Measurements from ENCODE around the gene CDX4.
"Not testable (repeated sequence)": the region's sequence is repeated elsewhere in the genome, so short reads cannot be mapped to it uniquely, and the experiment has no call there.

The CDX4 gene, protein sequence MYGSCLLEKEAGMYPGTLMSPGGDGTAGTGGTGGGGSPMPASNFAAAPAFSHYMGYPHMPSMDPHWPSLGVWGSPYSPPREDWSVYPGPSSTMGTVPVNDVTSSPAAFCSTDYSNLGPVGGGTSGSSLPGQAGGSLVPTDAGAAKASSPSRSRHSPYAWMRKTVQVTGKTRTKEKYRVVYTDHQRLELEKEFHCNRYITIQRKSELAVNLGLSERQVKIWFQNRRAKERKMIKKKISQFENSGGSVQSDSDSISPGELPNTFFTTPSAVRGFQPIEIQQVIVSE

DNA sequence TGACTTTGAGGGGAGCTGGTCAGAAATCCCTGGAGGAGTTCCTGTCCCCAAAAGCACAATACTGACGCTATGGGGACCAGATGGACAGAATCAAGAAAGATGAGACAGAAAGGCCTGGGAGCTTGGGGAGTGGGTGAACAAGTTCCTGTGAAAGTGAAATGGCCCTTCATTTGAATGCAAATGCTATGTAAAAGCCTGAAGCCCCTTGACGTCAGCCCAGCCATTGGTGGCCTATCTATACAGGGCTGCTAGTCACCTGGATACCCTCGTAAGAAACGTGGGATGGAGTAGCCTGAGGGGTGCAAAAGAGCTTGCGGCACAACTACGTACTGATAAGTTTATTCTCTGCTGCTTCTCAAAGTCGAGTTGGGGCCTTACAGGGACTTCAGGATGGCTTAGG is at the start of gene CDX4:
TSS of gene CDX4 (plus strand) at position 223 of the 400 bp plus-strand sequence. CDS start 201 bp downstream, outside the sequence.
- no peak for DNase-seq

- no peak for DNase-seq
Observed at GRCh38 chrX:73398185-73398914, 48.5 kb upstream of the CDX4 start.

DNA sequence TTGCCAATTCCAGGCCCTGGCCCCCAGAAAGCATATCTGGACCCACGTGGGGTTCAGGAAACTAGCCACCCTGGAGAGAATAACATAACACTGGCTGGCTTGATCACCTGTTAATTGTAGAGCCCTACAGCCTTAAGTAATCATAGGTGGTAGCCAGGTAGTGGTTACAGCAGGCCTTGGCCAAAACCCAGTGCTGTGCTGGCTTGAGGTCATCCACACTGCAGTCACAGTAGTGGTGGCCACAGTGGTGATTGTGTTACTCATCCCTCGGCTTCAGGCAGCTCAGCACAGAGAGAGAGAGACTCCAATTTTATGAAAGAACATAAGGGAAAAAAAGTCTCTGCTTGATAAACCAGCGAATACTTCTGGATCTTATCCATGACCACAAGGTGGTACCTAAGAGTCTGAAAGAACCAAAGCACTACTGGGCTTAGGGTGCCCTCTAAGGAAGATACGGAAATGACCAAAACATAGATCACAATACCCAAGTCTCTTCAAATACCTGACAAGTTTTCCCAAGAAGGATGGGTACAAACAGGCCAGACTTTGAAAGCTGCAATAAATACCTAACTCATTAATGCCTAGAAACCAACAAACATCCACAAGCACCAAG is 46.6 kb upstream of the CDX4 start:
- DNase-seq: no peak

DNA sequence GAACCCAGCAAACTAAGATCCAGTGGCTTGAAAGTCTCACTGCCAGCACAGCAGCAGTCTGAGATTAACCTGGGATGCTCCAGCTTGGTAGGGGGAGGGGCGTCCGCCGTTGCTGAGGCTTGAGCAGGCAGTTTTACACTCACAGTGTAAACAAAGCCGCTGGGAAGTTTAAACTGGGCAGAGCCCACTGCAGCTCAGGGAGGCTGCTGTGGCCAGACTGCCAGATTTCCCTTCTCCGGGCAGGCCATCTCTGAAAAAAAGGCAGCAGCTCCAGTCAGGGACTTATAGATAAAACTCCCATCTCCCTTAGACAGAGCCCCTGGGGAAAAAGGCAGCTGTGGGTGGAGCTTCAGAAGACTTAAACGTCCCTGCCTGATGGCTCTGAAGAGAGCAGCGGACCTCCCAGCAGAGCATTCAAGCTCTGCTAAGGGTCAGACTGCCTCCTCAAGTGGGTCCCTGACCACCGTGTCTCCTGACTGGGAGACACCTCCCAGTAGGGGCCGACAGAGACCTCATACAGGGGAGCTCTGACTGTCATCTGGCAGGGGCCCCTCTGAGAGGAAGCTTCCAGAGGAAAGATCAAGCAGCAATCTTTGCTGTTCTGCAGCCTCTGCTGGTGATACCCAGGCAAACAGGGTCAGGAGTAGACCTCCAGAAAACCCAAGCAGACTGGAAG is 45.1 kb upstream of the CDX4 start:
- DNase-seq: no peak

GRCh38 chrX:73412930-73413329 is 33.9 kb upstream of the CDX4 start:
- no peak for DNase-seq

GRCh38 chrX:73447311-73447794 is 500 bp downstream of the CDX4 start:
- DNase-seq: no peak

DNA sequence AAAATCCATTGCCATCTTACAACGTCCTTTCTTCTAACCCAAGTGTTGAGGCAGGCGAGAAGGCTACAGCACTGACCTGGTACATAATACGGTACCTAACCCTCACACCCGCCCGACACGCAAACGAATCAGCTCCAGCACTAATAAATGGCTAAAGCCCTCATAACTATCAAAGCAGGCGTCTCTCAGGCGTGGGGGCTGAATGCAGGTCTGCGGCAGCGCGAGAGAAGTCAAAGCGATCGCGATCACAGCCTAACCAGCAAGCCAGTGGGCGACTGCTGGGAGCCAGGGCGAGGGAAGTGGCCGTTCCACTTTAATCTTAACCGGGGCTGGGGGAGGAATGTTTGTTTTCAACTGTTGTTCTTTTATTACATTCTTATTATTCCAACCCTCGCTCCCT is 1.5 kb downstream of the CDX4 start:
- no peak for DNase-seq

DNA sequence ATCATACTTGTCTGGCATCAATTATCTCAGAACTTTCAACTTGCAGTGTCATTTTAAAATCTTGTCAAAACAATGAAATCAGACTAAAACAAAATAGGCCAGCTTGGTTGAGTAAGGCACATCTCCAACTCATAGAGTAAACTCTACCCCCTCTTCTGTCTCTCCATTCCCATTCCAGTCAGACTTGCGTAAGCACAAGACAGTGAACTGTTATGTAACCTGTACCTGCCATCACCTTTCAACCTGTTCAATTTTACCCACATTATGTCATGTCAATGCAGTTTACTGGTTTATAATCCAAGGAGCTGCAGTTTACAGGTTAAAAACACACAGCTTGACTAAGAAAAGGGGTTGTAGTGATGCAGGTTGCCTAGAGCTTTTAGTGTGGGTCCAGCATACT is 8.3 kb downstream of the CDX4 start:
- no peak for DNase-seq

- DNase-seq: no peak
Observed at GRCh38 chrX:73457306-73457705, 10.5 kb downstream of the CDX4 start.

DNA sequence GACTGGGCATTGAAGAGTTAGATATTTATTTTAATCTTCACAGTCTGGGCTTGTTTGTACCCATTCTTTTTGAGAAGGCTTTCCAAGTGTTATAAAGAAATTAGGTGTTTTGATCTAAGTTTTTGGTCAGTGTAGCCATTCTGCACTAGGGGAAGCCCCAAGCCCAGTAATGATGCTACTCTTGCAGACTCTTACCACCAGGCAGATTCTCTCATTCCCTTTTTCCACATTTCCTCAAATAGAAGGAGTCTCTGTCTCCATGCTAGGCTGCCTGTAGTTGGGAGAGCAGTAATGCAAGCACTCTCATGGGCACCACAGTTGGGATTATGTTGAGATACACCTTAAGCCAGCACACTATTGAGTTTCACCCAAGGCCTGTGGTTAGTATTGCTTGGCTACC is 21.5 kb downstream of the CDX4 start:
- DNase-seq: no peak

GRCh38 chrX:73478961-73479360 is 32.1 kb downstream of the CDX4 start:
- DNase-seq: no peak

- DNase-seq: no peak
Observed at GRCh38 chrX:73481521-73481920, 34.7 kb downstream of the CDX4 start.

DNA sequence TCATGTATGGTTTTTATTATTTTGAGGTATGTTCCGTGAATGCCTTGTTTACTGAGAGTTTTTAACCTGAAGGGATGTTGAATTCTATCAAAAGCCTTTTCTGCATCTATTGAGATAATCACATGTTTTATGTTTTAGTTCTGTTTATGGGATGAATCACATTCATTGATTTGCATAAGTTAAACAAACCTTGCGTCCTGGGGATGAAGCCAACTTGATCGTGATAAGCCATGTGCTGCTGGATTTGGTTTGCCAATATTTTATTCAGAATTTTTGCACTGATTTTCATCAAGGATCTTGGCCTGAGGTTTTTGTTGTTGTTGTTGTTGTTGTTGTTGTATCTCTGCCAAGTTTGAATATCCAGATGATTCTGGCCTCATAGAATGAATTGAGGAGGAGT is 43.8 kb downstream of the CDX4 start:
- no peak for DNase-seq

DNA sequence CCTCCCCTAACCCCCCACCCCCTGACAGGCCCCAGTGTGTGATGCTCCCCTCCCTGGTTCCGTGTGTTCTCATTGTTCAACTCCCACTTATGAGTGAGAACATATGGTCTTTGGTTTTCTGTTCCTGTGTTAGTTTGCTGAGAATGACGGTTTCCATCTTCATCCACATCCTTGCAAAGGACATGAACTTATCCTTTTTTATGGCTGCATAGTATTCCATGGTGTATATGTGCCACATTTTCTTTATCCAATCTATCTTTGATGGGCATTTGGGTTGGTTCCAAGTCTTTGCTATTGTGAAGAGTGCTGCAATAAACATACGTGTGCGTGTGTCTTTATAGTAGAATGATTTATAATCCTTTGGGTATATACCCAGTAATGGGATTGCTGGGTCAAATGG is 45.3 kb downstream of the CDX4 start:
- DNase-seq: not testable (repeated sequence)
